CD8-positive, alpha-beta memory T cell (primary cell): ENCODE results near the gene TMEM215. TPM values are rescaled to one million over a fixed set of nuclear protein-coding genes. Genes with fewer than 3 reads are reported as not detected.

Experiments
- polyA plus RNA-seq: library from polyadenylated mRNA; unstranded; fragments of 300-500 nt; fragmentation: Illumina TruSeq; gene quantifications from one replicate; pipeline ENCODE4 v1.2.3, GENCODE V29; 2021
- total RNA-seq, 2 experiments: library from RNA; stranded (reverse); gene quantifications; one replicate each; pipeline ENCODE4 v1.2.3, GENCODE V29; 2021

Gene TMEM215
- total and polyA plus RNA-seq, 3 experiments from 2014 or later, result not detected

Other genes with a start within 250 kb of the TMEM215 start
- gene SMIM27, start 231.2 kb upstream of the TMEM215 start, total RNA-seq, result 10 to 100 TPM; 16.3 to 18.1 TPM
- 99.8 TPM for gene SMIM27, start 231.2 kb upstream of the TMEM215 start, polyA plus RNA-seq
- 10 to 100 TPM; 18.7 to 20.4 TPM for gene TOPORS, start 231.0 kb upstream of the TMEM215 start, total RNA-seq
- gene TOPORS, start 231.0 kb upstream of the TMEM215 start, polyA plus RNA-seq, result 26.1 TPM
- 10 to 100 TPM; 52.3 to 65.6 TPM for gene NDUFB6, start 210.4 kb upstream of the TMEM215 start, total RNA-seq
- gene NDUFB6, start 210.4 kb upstream of the TMEM215 start, polyA plus RNA-seq, result 68.4 TPM
- not detected for gene TAF1L, start 147.9 kb upstream of the TMEM215 start, total RNA-seq
- not detected for gene TAF1L, start 147.9 kb upstream of the TMEM215 start, polyA plus RNA-seq
- 10 to 100 TPM; 54.2 to 60.1 TPM for gene APTX, start 218.1 kb downstream of the TMEM215 start, total RNA-seq
- gene APTX, start 218.1 kb downstream of the TMEM215 start, polyA plus RNA-seq, result 22.1 TPM
- gene DNAJA1, start 241.7 kb downstream of the TMEM215 start, total RNA-seq, result 100 to 1,000 TPM; 318 to 332 TPM
- 106 TPM for gene DNAJA1, start 241.7 kb downstream of the TMEM215 start, polyA plus RNA-seq